T-helper 2 cell treated with Interferon-gamma antibody and Interleukin-4, amounts not matched to agents 5 μg/mL and 100 μg/mL, for 36 hours (primary cell): Measurements from ENCODE around the gene MYMK.

ENCODE experiments used
- DNase-seq: peaks from one replicate; pipeline ENCODE4 v3.0.0; 2021; ENCODE audit warnings: low spot score
- H3K27ac Mint-ChIP-seq: one replicate; pipeline ENCODE4 v1.8.0; 2021; ENCODE audit warnings: mild to moderate bottlenecking, mixed read lengths
- H3K27me3 Mint-ChIP-seq: one replicate; pipeline ENCODE4 v1.8.0; 2021; ENCODE audit warnings: low read depth, mixed read lengths
- H3K36me3 Mint-ChIP-seq: one replicate; pipeline ENCODE4 v1.8.0; 2021; ENCODE audit warnings: low read depth, mixed read lengths
- H3K4me1 Mint-ChIP-seq: one replicate; pipeline ENCODE4 v1.8.0; 2021; ENCODE audit warnings: low read depth, mixed read lengths
- H3K4me3 Mint-ChIP-seq: one replicate; pipeline ENCODE4 v1.8.0; 2022; ENCODE audit warnings: mild to moderate bottlenecking, moderate library complexity, mixed read lengths
- H3K9me3 Mint-ChIP-seq: one replicate; pipeline ENCODE4 v1.8.0; 2021; ENCODE audit warnings: mixed read lengths

MYMK gene

DNA sequence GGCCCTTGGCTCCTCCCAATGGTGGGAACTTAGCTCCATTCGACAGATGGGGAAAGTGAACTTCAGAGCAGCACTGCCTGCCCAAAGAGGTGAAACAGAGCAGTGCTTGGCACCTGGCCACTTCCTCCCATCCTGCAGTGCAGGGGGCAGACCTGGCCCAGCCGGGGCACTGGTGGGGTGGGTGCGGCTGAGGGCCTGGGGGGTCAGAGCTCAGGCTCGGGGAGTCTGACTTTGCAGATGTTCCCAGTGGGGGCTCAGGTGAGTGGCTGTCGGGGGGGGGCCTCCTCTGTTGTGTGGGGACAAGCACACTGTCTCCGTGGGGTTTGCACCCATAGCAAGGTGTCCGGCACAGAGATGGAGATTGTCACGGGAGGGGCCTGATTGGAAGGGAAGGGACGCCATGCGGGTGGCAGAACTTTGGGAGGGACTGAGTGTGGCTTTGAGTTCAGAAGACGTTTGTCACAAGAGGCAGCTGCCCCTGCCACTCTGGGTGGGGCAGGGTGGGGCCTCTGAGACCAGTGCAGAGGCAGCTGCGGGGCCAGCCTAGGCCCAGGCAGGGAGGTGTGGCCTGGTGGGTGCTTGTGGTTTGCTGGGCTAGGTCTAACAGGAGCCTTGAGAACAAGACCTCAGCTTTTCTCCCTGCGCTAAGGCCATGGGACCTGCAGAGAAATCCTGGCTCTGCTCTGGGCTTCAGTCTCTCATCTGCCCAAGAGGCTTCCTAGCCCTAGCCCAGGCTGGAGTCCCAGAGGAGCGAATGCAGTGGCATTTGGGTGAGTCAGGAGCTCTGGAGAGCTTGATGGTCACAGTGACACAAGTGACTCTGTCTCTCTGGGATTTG, 2.5 kb downstream of the MYMK start:
- no peaks in the 10 kb centered on the region for H3K36me3 Mint-ChIP-seq
- H3K4me1 Mint-ChIP-seq, result no peaks in the 10 kb centered on the region
- no peak for DNase-seq
- H3K27me3 Mint-ChIP-seq, result no peaks in the 10 kb centered on the region
- H3K27ac Mint-ChIP-seq, result no peak overlapping the region
- no peak overlapping the region for H3K4me3 Mint-ChIP-seq
- no peaks in the 10 kb centered on the region for H3K9me3 Mint-ChIP-seq

- H3K9me3 Mint-ChIP-seq, result no peaks in the 10 kb centered on the region
- no peak overlapping the region for H3K4me3 Mint-ChIP-seq
- H3K36me3 Mint-ChIP-seq, result no peaks in the 10 kb centered on the region
- H3K27me3 Mint-ChIP-seq, result no peaks in the 10 kb centered on the region
- H3K4me1 Mint-ChIP-seq, result no peaks in the 10 kb centered on the region
- no peak overlapping the region for H3K27ac Mint-ChIP-seq
- DNase-seq, result no peak
These were observed 3.4 kb downstream of the MYMK start for GRCh38 chr9:133521122-133522072.

DNA sequence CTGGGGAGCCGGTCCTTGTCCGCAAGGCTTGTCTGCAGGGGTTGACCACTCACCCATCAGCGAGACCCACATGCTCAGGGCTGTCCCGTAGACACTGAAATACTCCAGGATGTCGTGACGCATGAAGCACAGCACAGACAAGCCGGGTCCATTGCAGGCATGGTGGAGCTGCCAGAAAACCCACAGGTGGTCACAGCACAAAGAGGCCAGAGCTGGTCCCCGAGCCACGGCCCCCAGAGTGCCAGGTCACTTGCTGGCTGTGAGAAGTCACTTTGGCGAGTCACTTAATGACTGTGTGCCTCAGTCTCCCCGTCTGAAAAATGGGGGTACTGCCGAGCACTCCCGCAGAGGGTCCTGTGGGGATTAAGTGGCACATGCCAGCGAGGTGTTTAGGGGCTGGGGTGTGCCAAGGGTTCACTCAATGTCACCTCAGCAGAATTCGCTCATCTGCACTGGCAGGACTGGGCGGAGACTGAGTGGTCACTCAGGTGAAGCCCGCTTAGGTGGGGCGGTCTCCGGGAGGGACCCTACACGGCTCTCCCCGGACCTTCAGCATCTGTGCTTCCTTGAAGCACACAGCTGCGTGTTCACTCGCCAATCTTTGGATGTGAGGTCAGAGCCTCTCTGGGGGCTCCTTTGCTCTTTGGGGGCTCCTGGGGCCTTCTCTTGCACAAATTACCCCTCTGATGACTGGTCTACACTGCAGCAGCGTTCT, 4.5 kb downstream of the MYMK start:
- H3K9me3 Mint-ChIP-seq, result no peaks in the 10 kb centered on the region

GRCh38 chr9:133519693-133520092, 5.1 kb downstream of the MYMK start:
- Mint-ChIP-seq H3K36me3 (no peaks in the 10 kb centered on the region), H3K4me1 (no peaks in the 10 kb centered on the region), H3K27ac (no peak overlapping the region), H3K9me3 (no peaks in the 10 kb centered on the region), H3K4me3 (no peak overlapping the region), H3K27me3 (no peaks in the 10 kb centered on the region)
- DNase-seq, result no peak

More for the DNA sequence above, 4.5 kb downstream of the MYMK start:
- H3K27me3 Mint-ChIP-seq, result no peaks in the 10 kb centered on the region
- no peak overlapping the region for H3K27ac Mint-ChIP-seq
- no peak for DNase-seq
- no peaks in the 10 kb centered on the region for H3K4me1 Mint-ChIP-seq
- no peaks in the 10 kb centered on the region for H3K36me3 Mint-ChIP-seq
- no peak overlapping the region for H3K4me3 Mint-ChIP-seq

DNA sequence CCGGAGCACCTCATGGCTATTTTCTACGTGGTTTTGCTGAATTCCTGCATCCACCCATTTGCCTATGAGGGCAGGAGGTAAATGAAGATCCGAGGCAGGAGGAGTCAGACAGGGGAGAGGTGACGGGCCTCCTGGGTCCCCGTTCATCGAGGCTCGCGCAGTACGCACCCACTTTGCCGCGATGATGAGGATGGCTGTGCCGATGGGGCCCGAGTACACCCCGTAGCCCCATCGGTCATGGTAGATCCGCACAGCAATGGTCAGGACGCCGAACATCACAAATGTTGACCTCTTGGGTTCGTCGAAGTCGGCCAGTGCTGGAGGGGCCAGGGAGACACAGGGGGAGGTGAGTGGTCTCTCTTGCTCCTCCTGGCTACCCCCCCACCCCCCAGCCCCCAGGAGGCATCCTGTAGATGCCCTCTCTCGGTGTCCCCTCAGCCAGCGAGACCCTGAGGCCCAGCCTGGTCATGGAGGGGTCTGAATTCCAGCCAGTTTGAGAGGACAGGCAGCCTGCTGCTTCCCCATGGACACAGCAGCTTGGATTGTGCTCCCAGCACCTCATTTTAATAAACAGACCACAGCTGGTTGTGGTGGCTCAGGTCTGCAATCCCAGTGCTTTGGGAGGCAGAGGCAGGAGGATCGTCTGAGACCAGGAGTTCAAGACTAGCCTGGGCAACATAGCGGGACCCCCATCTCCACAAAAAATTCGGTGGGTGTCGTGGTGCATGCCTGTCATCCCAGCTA, 5.9 kb downstream of the MYMK start:
- Mint-ChIP-seq H3K27me3 (no peaks in the 10 kb centered on the region), H3K27ac (no peak overlapping the region), H3K36me3 (no peaks in the 10 kb centered on the region), H3K4me1 (no peaks in the 10 kb centered on the region), H3K4me3 (no peak overlapping the region), H3K9me3 (no peaks in the 10 kb centered on the region)
- no peak for DNase-seq

DNA sequence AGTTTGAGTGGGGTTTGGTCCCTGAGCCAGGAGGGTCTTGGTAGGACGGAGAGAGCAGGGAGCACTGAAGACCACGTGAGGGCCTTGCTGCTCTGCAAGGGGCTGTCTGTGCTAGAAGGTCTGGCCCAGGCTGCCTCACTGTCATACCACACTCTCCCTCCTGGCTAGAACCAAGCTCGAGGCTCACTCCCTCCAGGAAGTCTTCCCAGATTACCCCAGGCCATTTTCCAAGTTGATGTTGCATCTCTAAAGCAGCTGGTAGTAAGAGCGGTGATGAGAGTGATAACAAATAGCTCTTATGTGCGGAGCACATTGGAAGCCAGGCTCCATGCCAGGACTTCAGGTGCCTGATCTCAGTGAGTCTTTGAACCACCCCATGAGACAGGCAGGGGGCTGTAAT, 6.6 kb downstream of the MYMK start:
- Mint-ChIP-seq H3K36me3 (no peaks in the 10 kb centered on the region), H3K9me3 (no peaks in the 10 kb centered on the region), H3K4me1 (no peaks in the 10 kb centered on the region), H3K27ac (no peak overlapping the region), H3K4me3 (no peak overlapping the region), H3K27me3 (no peaks in the 10 kb centered on the region)
- DNase-seq, result no peak

DNA sequence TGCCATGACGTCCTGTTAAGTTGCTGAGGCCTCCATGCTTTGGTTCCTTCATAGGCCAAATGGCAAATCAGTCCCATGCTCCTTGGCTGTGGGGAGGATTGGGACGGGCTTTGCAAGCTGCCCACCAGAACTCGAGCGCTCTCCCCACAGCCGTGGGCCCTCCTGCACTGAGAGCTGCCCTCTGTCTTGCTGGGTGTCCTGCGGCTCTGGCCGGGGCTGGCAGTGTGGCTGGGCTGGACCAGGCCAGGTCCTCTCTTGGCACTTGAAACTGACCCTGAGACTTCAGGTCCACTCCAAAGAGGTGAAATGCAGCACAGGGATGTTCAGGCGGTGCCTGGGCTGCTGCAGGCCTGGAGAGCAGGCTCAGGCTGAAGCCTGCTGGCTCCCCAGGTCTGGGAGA, 7.0 kb downstream of the MYMK start:
- no peaks in the 10 kb centered on the region for H3K27me3 Mint-ChIP-seq
- no peaks in the 10 kb centered on the region for H3K4me1 Mint-ChIP-seq
- H3K9me3 Mint-ChIP-seq, result no peaks in the 10 kb centered on the region
- H3K36me3 Mint-ChIP-seq, result no peaks in the 10 kb centered on the region
- no peak overlapping the region for H3K27ac Mint-ChIP-seq
- DNase-seq, result no peak
- H3K4me3 Mint-ChIP-seq, result no peak overlapping the region

DNA sequence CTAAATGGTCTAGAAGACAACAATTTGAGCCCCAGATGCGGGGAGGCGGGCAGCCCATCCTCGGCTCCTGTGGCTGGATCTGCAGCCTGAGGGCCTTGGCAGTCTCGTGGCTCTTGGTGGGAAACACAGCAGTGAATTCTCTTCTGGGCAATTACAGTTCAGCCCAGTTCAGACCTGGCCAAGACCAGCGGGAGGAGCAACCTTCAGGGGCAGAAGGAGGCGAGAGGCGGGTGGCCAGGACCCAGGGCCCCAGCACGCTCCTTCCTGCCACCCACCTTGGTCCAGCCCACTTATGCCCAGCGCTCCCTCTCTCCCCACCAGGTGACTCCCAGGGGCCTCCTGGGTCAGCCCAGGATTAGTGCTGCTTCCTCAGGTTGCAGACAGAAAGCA, 7.8 kb downstream of the MYMK start:
- Mint-ChIP-seq H3K36me3 (no peaks in the 10 kb centered on the region), H3K27ac (no peak overlapping the region), H3K9me3 (no peaks in the 10 kb centered on the region), H3K4me1 (no peaks in the 10 kb centered on the region), H3K27me3 (no peaks in the 10 kb centered on the region), H3K4me3 (no peak overlapping the region)
- DNase-seq, result no peak

GRCh38 chr9:133516256-133516960, 8.4 kb downstream of the MYMK start:
- no peaks in the 10 kb centered on the region for H3K4me1 Mint-ChIP-seq
- DNase-seq, result no peak
- no peak overlapping the region for H3K27ac Mint-ChIP-seq
- no peaks in the 10 kb centered on the region for H3K36me3 Mint-ChIP-seq
- no peaks in the 10 kb centered on the region for H3K9me3 Mint-ChIP-seq
- H3K4me3 Mint-ChIP-seq, result no peak overlapping the region
- no peaks in the 10 kb centered on the region for H3K27me3 Mint-ChIP-seq

DNA sequence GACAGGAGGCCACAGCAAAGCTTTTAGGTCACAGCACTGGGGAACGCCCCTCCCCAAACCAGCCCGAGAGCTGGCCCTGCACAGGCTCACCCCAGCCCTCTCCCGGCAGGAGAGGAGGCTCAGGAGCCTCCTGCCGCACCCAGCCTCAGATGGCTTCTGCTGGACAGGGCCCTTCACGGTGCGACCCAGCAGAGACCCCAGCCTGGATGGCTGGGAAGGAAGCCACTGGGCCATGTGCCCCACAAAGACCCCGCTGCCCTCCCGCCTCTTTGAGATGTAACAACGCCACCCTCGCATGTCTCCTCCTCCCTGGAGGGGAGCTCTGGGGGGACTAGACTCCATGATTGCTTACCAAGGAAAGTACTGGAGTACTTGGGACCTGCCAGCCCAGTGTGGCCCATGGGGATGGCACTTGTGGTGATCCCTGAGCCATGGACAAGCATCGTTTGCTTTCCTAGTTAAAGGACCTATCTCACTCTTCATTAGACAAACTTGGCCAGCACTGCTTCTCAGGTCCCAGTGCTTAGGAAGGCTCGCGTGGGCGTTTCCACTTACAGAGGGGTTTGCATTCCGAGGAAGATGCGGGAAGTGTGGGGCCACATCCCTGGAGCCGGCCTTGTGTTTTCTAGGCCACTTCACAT, 9.0 kb downstream of the MYMK start:
- DNase-seq, result no peak
- no peaks in the 10 kb centered on the region for H3K27me3 Mint-ChIP-seq
- H3K9me3 Mint-ChIP-seq, result no peaks in the 10 kb centered on the region
- H3K4me3 Mint-ChIP-seq, result no peak overlapping the region
- H3K4me1 Mint-ChIP-seq, result no peaks in the 10 kb centered on the region
- H3K36me3 Mint-ChIP-seq, result no peaks in the 10 kb centered on the region
- no peak overlapping the region for H3K27ac Mint-ChIP-seq

DNA sequence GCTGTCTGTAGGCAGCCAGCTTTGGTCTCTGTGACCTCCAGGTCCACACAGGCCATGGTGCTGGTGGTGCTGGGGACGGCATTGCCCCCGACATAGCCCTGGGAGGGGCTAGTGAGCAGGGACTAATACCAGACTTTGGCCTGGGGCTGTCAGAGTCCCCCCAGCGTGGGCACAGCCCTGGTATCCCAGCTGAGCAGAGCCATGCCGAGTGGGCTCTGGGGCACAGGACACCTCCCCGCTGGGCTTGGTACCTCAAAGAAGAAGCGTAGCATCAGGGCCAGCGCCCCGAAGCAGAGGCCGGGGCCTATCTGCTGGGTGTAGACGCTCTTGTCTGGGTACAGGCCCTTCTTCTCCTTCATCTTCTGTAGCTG, 9.5 kb downstream of the MYMK start:
- H3K4me1 Mint-ChIP-seq, result no peaks in the 10 kb centered on the region
- no peaks in the 10 kb centered on the region for H3K36me3 Mint-ChIP-seq
- no peak overlapping the region for H3K27ac Mint-ChIP-seq
- no peak for DNase-seq
- H3K27me3 Mint-ChIP-seq, result no peaks in the 10 kb centered on the region
- no peaks in the 10 kb centered on the region for H3K9me3 Mint-ChIP-seq
- H3K4me3 Mint-ChIP-seq, result no peak overlapping the region

DNA sequence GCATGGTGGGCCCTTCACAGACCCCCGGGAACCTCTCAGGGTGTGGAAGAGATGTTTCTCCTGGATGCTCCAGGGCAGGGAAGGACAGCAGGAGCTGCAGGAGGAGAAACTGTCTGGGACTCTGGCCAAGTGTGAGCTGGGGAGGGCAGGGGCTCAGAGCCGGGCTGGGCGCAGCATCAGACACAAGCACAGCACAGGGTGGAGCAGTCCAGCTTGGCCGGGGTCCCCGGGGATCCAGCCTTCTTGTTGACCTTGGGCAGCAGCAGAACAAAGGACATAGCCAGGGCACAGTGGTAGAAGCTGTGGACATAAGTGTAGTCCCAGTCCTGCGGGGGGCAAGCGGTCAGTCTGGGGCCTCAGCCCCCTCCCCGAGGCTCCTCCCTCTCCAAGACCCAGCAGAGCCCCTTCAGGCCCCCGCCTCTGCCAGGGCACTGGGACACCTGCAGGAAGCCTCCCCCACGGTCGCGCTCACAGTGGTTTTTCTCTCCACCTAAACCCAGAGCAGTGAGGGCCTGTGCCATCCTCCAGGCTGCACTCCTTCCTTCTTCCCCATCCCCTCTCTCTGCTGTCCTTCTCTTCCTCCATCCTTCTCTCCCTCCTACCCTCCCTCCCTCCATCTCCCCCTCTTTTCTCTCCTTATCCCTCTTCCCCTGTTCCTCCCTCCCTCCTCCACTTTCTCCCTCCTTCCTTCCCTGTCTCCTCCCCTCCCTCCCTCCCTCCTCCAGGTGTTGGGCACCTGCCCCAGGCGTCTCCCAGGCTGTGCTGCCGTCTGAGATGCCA, 10.1 kb downstream of the MYMK start:
- Mint-ChIP-seq H3K36me3 (no peaks in the 10 kb centered on the region), H3K27ac (no peak overlapping the region), H3K9me3 (no peaks in the 10 kb centered on the region), H3K4me3 (no peak overlapping the region), H3K4me1 (peaks cover 1% of the 10 kb centered on the region), H3K27me3 (peaks cover under 1% of the 10 kb centered on the region)
- DNase-seq, result no peak
